Mesendoderm (in vitro differentiated cells): ENCODE results near the gene LEAP2. TPM values are rescaled to one million over a fixed set of nuclear protein-coding genes. Genes with fewer than 3 reads are reported as not detected.
A peak's percentile ranks its signal among the peaks of the same experiment; 100 is the strongest.

Source experiments
- DNase-seq: peaks from one replicate; pipeline ENCODE4 v3.0.0; 2013
- H2AK5ac ChIP-seq: 2 replicates; pipeline ENCODE4 v1.6.1; 2013; ENCODE audit warnings: low read length, inconsistent platforms
- H2BK120ac ChIP-seq: 2 replicates; pipeline ENCODE4 v1.6.1; 2013; ENCODE audit warnings: low read depth, mild to moderate bottlenecking, low read length, moderate library complexity, mixed read lengths
- H2BK15ac ChIP-seq: replicated peaks from 2 replicates; pipeline ENCODE4 v1.6.1; 2013; ENCODE audit warnings: low read depth, mild to moderate bottlenecking, moderate library complexity
- H2BK5ac ChIP-seq: 2 replicates; pipeline ENCODE4 v1.6.1; 2013; ENCODE audit warnings: low read length, inconsistent platforms
- H3K18ac ChIP-seq: 2 replicates; pipeline ENCODE4 v1.6.1; 2013; ENCODE audit warnings: mild to moderate bottlenecking, low read length, mixed read lengths
- H3K23ac ChIP-seq: one replicate; pipeline ENCODE4 v1.6.1; 2013; ENCODE audit warnings: low read length
- H3K27ac ChIP-seq: 2 replicates; pipeline ENCODE4 v1.5.1; 2013; ENCODE audit warnings: low read depth, mild to moderate bottlenecking, inconsistent platforms, low read length, moderate library complexity
- H3K27me3 ChIP-seq: 2 replicates; pipeline ENCODE4 v1.6.1; 2013; ENCODE audit warnings: low read length, control low read depth, mild to moderate bottlenecking, inconsistent platforms; ENCODE audit not compliant: insufficient read depth, poor library complexity
- H3K36me3 ChIP-seq: 2 replicates; pipeline ENCODE4 v1.6.1; 2013; ENCODE audit warnings: low read length, inconsistent platforms; ENCODE audit not compliant: control insufficient read depth, insufficient read depth
- H3K4ac ChIP-seq: one replicate; pipeline ENCODE4 v1.6.1; 2013; ENCODE audit warnings: low read depth, mild to moderate bottlenecking, low read length, moderate library complexity
- H3K4me1 ChIP-seq: 2 replicates; pipeline ENCODE4 v1.6.1; 2013; ENCODE audit warnings: low read depth, low read length, inconsistent platforms; ENCODE audit not compliant: control insufficient read depth
- H3K4me2 ChIP-seq: 2 replicates; pipeline ENCODE4 v1.6.1; 2013; ENCODE audit warnings: low read length
- H3K4me3 ChIP-seq: 2 replicates; pipeline ENCODE4 v1.5.1; 2013; ENCODE audit warnings: mild to moderate bottlenecking, low read length
- H3K56ac ChIP-seq: one replicate; pipeline ENCODE4 v1.6.1; 2013; ENCODE audit warnings: low read length
- H3K79me1 ChIP-seq: 2 replicates; pipeline ENCODE4 v1.6.1; 2013; ENCODE audit warnings: low read length, inconsistent platforms
- H3K79me2 ChIP-seq: 2 replicates; pipeline ENCODE4 v1.6.1; 2013; ENCODE audit warnings: mild to moderate bottlenecking, low read length; ENCODE audit not compliant: control insufficient read depth, insufficient read depth
- H3K9ac ChIP-seq: 2 replicates; pipeline ENCODE4 v1.6.1; 2013; ENCODE audit warnings: low read length, inconsistent platforms
- H4K5ac ChIP-seq: one replicate; pipeline ENCODE4 v1.6.1; 2013; ENCODE audit warnings: low read length
- H4K8ac ChIP-seq: one replicate; pipeline ENCODE4 v1.6.1; 2013; ENCODE audit warnings: low read depth, mild to moderate bottlenecking, control low read depth, low read length, moderate library complexity
- WGBS: extraction: QIAGEN DNeasy Blood & Tissue Kit; methylation state at CpG from one replicate; pipeline ENCODE4 v1.1.7; 2013; ENCODE audit warnings: low lambda C conversion rate, missing lambda C conversion rate; ENCODE audit not compliant: insufficient coverage; ENCODE audit errors: extremely low coverage; 5-methylcytosine and 5-hydroxymethylcytosine counted together
- polyA plus RNA-seq, 2 experiments: library from polyadenylated mRNA; stranded (reverse); fragments of 200-250 nt; gene quantifications; one replicate each; pipeline ENCODE4 v1.2.3, GENCODE V29; 2013

Gene LEAP2
- 1.1 TPM for polyA plus RNA-seq (2013, experiment 1 of 2)
- 0.85 TPM for polyA plus RNA-seq (2013, experiment 2 of 2)

GRCh38 chr5:132873119-132873929, at the start of gene LEAP2:
Gene LEAP2 (plus strand): TSS chr5:132873668. CDS start chr5:132873695, 27 bp downstream.
- Histone ChIP-seq H2AK5ac (no peak within 1 kb of the TSS), H3K18ac (no peak within 1 kb of the TSS), H3K56ac (no peak within 1 kb of the TSS), H3K27me3 (no peaks in the 10 kb centered on the region), H2BK120ac (no peak within 1 kb of the TSS), H2BK15ac (no peak within 1 kb of the TSS), H3K79me1 (no peaks in the 10 kb centered on the region), H3K4me2 (no peak within 1 kb of the TSS), H3K27ac (no peak within 1 kb of the TSS), H3K4me1 (no peaks in the 10 kb centered on the region), H4K5ac (no peak within 1 kb of the TSS), H3K4me3 (no peak within 1 kb of the TSS), H3K79me2 (no peaks in the 10 kb centered on the region), H3K4ac (no peak within 1 kb of the TSS), H4K8ac (no peak within 1 kb of the TSS), H3K23ac (no peak within 1 kb of the TSS), H3K9ac (no peak within 1 kb of the TSS), H2BK5ac (no peak within 1 kb of the TSS), H3K36me3 (peaks cover 2% of the 10 kb centered on the region)
- WGBS, result no CpG with 5 or more reads among the region's 6 CpGs
- DNase-seq, result no peak

GRCh38 chr5:132824426-132824825, 49.0 kb upstream of the LEAP2 start:
- no peak overlapping the region for H2BK5ac ChIP-seq
- H3K27ac ChIP-seq, result no peak overlapping the region
- H3K36me3 ChIP-seq, result no peaks in the 10 kb centered on the region
- H3K79me1 ChIP-seq, result no peaks in the 10 kb centered on the region
- peaks cover 14% of the 10 kb centered on the region for H3K27me3 ChIP-seq
- no peaks in the 10 kb centered on the region for H3K4me1 ChIP-seq
- no peak overlapping the region for H2AK5ac ChIP-seq
- no peak overlapping the region for H3K18ac ChIP-seq
- H3K4ac ChIP-seq, result no peak overlapping the region
- no peak overlapping the region for H3K9ac ChIP-seq
- no peak overlapping the region for H3K4me2 ChIP-seq
- H3K4me3 ChIP-seq, result no peak overlapping the region
- WGBS, result no CpG with 5 or more reads among the region's 3 CpGs
- H4K5ac ChIP-seq, result no peak overlapping the region
- no peak overlapping the region for H2BK120ac ChIP-seq
- no peak overlapping the region for H4K8ac ChIP-seq
- no peak overlapping the region for H3K56ac ChIP-seq
- H2BK15ac ChIP-seq, result no peak overlapping the region
- H3K79me2 ChIP-seq, result no peaks in the 10 kb centered on the region
- no peak overlapping the region for H3K23ac ChIP-seq
- DNase-seq, result no peak

GRCh38 chr5:132825033-132825833, 48.2 kb upstream of the LEAP2 start:
- H3K4me3 ChIP-seq, result peak overlapping the region; percentile 22
- no CpG with 5 or more reads among the region's 71 CpGs for WGBS
- H2BK15ac ChIP-seq, result no peak overlapping the region

GRCh38 chr5:132825834-132826391, 47.6 kb upstream of the LEAP2 start:
- Histone ChIP-seq H3K9ac (peak overlapping the region; percentile 69), H3K18ac (peak overlapping the region; percentile 3), H4K5ac (no peak overlapping the region), H2AK5ac (no peak overlapping the region), H3K79me1 (no peaks in the 10 kb centered on the region), H4K8ac (no peak overlapping the region), H2BK5ac (no peak overlapping the region), H3K36me3 (no peaks in the 10 kb centered on the region), H3K56ac (peak overlapping the region; percentile 89), H3K79me2 (no peaks in the 10 kb centered on the region), H3K27me3 (peaks cover 17% of the 10 kb centered on the region), H3K4me2 (peak overlapping the region; percentile 71), H3K4me1 (peaks cover 1% of the 10 kb centered on the region), H2BK120ac (no peak overlapping the region), H3K4me3 (peak overlapping the region; percentile 22), H3K27ac (no peak overlapping the region), H3K4ac (no peak overlapping the region), H3K23ac (peak overlapping the region; percentile 59), H2BK15ac (no peak overlapping the region)
- no CpG with 5 or more reads among the region's 43 CpGs for WGBS
- DNase-seq, result peak; percentile 50

More at GRCh38 chr5:132825033-132825833, 48.2 kb upstream of the LEAP2 start:
- no peak overlapping the region for H3K23ac ChIP-seq
- peak overlapping the region; percentile 89 for H3K56ac ChIP-seq
- peak overlapping the region; percentile 71 for H3K4me2 ChIP-seq
- H3K4ac ChIP-seq, result peak overlapping the region; percentile 5
- H3K18ac ChIP-seq, result peak overlapping the region; percentile 3
- no peaks in the 10 kb centered on the region for H3K79me2 ChIP-seq
- H3K9ac ChIP-seq, result peak overlapping the region; percentile 69
- peaks cover 17% of the 10 kb centered on the region for H3K27me3 ChIP-seq
- H2BK120ac ChIP-seq, result no peak overlapping the region
- no peaks in the 10 kb centered on the region for H3K36me3 ChIP-seq
- no peaks in the 10 kb centered on the region for H3K79me1 ChIP-seq
- H4K5ac ChIP-seq, result no peak overlapping the region
- H3K27ac ChIP-seq, result no peak overlapping the region
- H2AK5ac ChIP-seq, result no peak overlapping the region
- H2BK5ac ChIP-seq, result no peak overlapping the region
- H4K8ac ChIP-seq, result no peak overlapping the region
- peak; percentile 72 for DNase-seq
- peaks cover 1% of the 10 kb centered on the region for H3K4me1 ChIP-seq

- DNase-seq, result no peak
- Histone ChIP-seq H3K27me3 (peaks cover 17% of the 10 kb centered on the region), H3K4ac (no peak overlapping the region), H3K4me3 (no peak overlapping the region), H2AK5ac (no peak overlapping the region), H3K36me3 (no peaks in the 10 kb centered on the region), H4K5ac (no peak overlapping the region), H3K79me1 (no peaks in the 10 kb centered on the region), H3K9ac (peak overlapping the region; percentile 69), H2BK5ac (no peak overlapping the region), H3K4me1 (peaks cover 1% of the 10 kb centered on the region), H4K8ac (no peak overlapping the region), H2BK120ac (no peak overlapping the region), H3K79me2 (no peaks in the 10 kb centered on the region), H3K56ac (peak overlapping the region; percentile 89), H3K27ac (no peak overlapping the region), H3K18ac (no peak overlapping the region), H3K4me2 (no peak overlapping the region), H3K23ac (peak overlapping the region; percentile 59), H2BK15ac (no peak overlapping the region)
- WGBS, result no CpG with 5 or more reads among the region's 6 CpGs
These were observed 46.9 kb upstream of the LEAP2 start for GRCh38 chr5:132826424-132827082.
